LoVo (cell line): Measurements from ENCODE around the gene DST.
A peak's percentile ranks its signal among the peaks of the same experiment; 100 is the strongest.

ENCODE experiments used
- DNase-seq: peaks from one replicate; pipeline ENCODE4 v3.0.0-alpha.2; 2016; ENCODE audit warnings: low spot score

DST gene

DNA sequence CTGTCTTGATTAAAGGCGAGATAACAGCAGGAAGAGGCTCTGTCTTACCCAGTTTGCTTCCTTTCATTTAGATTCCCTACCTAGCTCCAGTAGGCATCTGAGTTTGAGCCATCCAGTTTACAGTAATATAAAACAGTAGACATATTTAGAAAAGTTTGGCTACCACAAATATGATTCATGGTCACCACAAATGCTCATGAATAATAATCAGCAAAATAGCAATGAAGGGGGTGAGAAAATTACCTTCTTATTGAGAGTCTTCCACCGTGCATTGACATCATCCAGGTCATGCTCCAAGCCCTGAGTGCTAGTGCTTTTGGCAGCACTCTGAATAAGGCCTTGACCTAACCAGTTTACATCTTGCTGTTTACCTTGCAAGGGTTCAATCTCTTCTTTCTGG is 106.2 kb downstream of the DST start:
- DNase-seq: no peak

DNA sequence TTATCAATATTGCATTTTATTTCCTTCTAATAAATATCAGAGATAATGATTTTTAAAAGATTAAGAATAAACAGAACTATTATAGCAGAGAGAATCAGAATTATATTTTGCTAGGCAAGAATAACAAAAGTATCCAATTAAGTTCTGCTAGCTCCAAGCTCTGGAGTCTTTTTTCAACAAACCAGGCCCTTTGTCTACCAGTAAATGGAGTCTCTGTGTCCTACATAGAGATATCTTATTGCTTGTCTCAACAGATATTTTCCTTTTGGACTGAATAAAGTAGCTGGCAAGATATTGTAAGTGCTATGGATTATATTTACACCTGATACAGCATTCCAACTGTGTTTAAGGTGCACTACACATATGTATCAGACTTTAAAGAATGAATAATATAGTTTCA is 107.1 kb downstream of the DST start:
- DNase-seq: no peak

DNA sequence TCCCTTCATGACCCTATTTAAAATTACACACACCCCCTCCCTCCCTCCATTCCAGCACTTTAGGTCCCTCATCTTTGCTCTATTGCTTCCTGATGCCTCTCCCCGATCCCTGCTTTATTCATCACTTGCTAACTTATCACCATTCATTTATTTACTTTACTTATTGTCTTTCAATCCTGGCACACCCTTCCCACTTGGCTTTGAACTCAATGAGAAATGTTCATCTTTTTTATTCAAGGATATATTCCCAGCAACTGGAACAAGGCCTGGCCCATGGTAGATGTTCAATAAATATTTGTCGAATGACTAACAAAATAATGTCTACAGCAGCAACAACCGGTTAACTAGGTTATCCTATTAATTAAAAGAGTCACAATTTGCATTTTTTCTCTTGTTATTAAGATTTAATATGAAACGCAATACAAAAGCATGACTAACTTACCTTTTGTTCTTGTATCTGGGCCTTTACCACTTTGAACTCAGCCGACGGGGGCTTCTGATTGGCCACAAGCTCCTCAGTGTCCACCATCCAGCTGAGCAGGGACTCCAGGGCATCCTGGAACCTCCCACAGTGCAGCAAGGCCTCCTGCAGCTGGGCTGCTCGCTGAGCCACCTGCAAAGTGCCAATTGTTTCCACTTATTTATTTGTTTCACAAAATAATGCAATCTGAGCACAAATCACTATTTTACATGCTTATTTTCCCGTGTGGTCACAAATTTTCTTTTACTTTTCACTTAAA is 107.8 kb downstream of the DST start:
- DNase-seq: no peak

DNA sequence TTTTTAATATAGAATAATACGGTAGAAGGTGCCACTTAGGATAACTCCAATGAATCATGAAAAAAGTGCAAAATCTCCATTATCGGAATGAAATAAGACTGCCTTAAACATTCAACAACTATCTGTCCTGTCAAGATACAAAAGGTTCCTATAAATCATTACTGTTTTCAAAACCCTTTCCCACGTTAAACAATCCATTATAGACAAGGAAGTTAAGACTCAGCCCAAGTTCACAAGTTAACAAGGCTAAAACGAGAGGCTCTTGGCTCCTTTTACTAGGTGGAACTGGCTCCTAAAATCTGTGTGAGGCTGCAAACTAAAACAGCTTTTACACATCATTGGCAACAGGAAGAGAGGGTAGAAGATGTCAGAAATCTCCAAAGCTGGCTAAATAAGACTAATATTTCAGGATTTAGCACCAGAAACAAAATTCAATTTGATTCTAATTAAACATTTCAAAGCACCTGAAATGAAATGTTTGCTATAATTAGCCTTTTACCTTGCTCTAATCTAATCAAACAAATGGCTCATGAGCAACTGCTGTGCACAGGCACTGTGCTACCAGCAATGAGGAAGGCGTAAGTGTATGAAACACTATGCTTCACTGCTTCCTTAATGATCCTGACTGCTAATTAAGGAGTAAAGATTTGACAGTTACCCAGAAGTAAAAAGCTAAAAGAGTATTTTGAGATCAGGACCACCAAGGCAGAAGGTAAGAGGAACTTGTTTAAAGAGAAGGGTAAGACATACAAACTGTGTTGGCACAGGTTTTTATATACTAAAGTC is 109.7 kb downstream of the DST start:
- no peak for DNase-seq

DNA sequence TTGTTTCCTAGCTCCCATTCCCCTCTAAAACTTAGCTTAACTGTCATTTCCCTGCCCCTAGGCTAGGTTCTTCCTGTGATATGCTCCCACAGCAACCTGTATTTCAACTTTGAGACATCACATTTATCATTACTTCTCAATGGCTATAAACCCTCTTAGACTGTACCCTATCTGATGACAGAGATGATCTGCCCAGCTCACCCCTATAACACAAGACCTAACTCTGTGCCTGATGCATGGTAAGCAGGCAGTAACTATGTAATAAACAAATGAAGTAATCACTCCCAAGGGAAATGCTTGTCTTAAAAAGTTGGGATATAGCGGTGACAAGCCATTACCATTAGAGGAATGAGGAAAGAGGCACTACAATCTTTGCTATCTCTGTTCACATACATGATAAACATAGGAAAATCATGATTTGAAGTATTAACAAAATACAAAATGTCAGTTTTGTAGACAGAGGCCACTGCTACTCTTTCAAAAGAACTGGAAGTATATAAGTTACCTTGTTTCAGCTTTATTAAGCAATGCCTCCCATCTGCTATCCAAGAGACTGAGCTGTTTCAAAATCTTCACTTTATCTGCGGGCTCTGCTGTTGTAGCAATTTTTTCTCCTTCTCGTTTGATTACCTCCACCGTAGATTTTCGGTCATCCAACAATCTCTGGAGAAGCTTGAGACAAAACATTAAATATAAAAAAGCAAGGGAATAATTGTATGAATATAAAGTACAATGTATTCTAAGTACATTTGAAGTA is 110.7 kb downstream of the DST start:
- no peak for DNase-seq

DNA sequence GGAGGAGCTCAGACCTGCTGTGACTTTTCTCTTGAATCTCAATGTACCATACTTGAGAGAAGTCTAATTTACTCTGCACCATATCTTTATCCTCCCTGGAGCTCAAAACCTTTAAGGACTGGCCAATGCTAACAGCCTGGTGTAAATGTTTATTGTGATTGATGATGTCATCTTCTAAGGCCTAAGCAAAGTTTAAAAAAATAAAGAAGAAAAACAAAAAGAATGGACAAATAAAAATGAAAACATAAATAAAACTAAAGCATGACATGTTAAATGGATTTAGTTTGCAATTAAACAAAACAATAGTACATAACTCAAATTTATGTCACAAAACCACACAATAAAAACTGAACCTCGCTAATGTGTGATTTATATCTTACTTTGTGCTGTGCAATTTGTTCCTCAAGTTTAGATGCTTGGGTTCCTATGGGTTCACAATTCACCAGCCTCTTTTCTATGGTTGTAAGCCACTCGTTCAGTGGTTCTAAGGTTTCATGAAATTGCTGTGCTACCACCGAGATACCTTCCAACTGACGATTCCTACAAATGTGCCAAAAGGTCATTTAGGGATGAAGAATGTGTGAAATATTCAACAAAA is 113.0 kb downstream of the DST start:
- no peak for DNase-seq

DNA sequence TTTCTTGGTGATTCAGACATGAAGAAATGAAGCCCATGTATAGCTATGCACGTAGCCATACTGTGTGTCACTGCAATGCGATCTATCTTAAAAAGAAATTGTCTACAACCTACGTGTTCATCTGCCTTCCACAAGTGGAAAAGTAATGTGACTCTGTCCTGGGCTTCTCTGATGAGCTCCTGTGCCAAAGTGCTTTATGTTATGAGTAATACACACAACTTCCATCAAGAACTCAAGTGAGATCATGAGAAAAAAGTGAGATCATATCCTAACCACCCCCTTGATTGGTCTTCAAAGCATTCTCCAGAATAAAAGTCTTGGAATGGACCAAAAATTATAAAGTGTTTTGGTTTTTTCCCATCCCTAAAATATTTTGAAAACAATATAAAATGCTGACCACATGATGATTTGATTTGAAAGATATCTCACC is 114.3 kb downstream of the DST start:
- DNase-seq: no peak

DNA sequence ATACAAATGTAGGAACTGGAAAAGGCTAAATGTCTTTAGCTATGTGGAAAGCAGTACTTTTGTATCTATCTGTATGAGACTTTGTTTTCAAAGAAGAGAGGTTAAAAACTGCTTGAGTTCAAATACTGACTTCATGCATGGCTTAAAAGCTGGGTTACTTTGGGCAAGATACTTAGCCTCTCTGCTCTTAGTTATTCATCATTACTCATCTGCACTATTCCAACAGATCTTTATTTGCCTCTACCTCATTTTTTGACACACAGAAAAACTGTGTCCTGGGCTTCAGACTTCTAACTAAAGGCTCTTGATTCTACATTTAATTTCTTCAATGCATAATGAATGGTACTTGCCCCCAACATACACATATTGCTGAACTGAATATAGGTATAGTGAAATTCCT is 114.8 kb downstream of the DST start:
- no peak for DNase-seq

DNA sequence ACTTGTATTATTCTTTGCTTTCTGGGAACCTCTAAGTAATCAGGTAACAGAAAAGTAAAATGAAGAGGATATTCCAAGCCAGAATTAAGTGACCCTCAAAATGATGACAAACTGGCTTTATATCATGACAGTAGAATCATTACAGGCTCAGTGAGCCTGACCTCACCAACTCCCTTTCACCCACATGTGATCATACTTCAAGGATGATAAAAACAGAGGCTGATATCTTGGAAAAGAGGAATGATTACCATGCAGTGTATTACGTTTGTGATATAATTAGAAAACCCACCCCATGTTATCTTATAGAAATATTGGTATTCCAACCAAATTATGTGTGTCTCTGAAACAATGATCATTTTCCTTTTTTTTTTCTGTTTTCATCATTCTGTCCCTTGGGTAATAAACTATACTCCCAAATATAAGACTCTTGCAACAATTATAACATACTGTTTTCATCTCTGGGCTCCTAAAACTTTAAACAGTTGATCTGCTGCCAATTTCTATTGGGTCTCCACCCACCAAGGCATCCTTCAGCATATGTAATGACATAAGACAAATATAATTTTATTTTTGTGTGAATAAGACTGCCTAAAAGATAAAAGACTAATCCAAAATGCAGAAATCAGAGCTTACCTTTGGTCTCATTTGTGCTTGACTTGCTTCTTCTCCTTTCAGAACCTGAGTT is 115.7 kb downstream of the DST start:
- DNase-seq: no peak

DNA sequence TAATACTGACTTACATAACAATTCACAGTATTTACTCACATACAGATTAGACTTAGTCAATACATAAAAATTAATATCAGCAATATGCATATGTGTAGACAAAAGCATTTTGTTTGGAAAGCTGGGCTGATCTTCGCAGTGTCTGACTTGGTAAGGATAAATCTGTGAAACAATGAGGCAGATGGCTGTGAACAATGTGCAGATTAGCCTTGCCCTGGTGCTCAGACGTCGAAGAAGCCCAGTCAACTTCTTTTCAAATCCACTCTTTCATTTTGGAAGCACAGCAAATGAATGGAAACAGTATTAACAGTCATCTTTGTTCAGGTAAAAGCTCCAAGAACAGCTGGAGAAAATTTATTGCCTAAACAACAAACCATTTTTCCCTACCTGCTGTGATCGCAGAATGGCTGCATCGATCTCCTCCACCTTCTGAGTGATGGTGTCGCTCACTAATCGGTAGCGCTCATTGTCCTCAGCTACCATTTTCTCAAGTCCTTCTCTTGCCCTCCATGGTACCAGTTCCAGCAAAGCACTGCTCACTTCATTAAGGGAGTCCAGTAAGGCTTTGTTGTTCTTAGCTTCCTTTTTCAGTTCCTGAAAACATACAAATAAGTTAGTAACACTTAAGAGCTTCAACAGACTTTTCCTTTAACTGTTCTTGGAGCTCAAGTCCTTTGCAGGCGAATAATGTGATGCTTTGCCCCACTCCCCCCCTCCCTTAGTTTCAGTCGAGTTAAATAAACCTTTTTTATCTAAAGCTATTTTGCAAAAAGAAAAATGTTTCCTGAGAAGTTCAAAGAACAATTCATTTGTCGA is 116.5 kb downstream of the DST start:
- DNase-seq: no peak

DNA sequence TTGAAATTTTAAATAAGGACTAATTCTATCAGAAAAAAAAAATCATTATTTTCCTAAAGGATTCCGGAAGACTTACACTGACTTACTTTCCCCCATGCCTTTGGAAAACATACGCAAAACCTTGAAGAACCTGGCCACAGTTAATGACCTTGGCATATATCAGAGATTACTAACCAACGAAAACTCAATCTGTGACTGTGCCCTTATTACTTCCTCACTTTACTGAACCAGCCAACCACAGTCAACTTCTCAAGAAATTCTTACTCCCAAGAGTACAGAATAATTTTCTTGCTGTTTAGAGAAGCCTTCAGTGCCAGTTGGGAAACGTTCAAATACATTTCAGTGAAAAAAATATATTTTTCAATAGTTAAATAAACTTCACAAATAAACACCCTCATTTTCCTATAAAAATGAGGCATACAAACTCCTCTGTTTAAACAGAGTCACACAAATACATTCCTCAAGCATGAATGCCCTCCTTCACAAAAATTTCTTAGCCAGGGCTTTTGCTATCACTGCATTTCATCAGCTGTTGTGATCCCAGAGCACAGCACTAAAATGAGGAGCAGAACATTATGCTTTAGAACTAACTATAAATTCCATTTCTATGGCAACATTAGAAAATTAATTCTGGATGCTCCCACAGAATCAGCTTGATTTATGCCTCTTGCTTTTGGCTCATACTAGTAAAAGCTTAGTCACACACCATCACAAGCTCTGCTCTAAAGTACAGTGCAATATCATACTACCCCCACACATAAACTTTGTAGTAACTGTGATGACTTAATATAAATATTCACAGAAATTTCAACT is 117.6 kb downstream of the DST start:
- no peak for DNase-seq

DNA sequence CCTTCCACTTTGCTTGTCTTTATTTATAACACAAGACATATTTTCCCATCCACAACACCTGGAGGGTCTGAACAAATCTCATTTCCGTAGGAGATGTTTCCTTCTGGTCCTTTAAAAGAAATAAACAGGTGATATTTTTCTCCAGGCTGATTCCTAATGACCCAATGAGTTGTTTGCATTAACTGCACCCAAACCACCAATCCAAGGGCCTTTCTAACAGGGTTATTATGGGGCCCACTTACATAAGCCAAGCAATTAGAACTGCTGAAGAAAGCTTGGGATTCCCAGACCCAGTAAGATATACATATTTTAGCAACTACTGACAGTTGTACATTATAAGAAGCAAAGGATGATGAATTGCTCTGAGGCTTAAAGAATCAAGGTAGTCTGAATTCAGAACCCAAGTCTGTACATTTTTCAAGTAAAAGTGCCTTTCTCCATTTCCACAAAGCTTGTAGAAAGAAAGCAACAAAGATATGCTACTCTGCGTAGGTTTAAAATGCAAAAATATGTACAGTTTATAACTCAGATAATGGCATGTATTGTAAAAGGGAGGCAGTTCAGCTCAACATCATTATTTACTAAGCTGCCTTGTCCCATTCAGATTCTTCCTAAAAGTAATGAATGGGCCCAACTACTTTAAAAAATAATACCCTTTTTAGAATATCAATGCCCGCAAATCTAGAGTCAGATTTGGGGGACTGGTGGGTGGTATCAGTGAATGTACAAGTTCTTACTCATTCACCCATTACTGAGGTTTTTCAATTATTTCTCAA is 120.0 kb downstream of the DST start:
- DNase-seq: no peak

DNA sequence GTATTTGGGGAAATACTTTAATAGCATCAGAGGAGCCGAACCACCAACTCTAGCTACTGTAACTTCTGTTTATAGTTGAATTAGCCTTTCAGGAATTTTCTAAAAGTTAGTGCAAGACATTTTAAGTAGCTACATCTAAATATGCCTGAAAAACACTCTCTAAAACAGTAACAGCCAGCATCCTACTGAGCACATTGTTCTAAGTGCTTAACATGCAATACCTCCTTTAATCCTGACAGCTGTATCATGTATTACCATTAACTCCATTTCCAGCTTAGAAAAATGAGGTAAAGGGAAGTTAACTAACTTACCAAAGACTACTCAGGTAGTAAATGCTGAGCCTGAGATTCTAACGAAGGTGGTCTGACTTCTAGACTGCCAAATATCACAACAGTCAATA is 120.7 kb downstream of the DST start:
- DNase-seq: no peak

DNA sequence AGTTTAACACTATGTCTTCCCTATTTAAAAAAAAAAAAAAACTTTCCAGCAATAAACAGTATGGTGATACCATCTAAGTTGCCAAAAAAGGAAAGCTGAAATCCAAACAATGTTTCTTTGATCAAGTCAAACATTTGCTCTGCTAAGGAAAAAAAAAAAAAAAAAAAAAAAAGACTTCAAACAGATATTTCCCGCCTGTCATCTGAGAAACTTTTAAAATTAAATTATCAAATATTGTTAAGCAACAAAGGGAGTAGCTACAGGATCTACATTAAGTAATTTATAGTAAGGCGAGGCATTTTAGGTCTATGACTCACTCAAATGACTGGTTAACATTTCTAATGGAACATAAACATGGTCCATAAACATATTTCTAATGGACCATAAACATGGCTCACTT is 121.2 kb downstream of the DST start:
- DNase-seq: peak; percentile 37

DNA sequence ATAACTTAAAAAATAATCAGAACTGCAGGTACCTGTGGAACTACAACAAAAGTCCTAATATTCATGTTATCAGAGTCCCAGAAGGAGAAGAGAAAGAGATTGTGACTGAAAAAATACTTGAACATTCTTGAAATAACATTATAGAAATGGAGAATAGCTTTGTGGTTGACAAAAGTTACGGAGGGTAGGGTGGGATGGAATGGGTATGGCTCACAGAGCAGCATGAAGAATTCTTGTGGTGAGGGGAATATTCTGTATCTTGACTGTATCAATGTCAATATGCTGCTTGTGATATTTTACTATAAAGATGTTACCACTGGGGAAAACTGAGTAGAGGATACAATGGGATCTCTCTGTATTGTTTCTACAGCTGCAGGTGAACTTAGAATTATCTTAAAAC is 122.5 kb downstream of the DST start:
- no peak for DNase-seq

DNA sequence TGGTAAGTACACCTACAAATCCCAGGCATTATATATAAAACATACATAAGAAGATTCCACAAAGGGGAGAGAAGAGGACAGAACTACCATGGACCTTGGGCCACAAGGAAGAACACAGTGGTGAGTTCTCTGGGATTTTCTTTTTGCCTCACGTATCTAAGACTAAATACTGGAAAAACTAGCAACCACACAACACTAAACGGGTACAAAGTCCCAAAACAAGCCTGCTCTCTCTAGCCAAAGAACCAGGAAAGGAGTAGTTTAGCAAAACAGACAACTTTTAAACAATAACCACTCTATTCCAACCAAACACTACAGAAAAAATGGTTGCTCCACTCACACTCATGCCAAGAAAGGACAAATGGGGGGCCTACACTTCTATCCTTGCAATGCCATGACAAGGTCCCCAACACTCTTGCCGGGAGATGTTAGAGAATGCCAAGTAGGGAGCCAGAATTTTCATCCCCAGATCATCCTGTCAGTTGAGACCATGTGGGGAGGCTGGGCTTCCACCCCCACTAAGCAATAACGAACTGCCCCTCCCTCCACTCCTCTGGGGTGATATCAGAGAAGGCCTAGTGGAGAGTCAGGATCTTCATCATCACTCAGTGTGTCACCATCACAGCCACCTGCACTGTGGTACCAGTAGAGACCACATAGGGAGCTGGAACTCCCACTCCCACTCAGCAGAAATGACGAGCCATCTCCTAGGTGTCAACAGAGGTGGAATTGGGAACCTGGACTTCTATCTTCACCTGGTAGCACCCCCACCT is 123.5 kb downstream of the DST start:
- no peak for DNase-seq

DNA sequence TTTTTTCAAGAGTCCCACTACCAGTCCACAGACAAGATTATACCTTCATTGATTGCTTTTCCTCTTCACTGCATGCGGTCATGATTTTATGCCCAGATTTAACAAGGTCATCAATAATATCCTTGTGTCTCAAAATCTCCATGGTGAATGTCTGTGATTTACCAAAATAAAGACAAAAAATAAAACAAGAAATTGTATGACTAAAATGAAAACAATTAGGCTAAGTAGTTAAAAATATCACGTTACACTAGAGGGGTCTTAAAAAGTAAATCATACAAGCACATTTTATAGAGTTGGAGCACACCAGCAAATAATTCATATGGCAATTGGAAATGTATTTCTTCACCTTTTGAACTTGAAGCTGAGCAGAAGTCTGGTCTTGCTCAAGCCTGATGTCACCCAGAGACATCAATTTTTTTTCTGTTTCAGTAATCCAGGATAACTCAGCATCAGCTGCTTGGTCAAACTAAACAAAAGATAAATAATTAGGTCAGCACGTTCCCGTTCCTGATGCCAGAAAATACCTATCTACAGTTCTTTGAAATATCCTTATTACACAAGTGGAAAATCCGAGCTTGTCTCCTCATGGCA is 125.4 kb downstream of the DST start:
- DNase-seq: no peak

DNA sequence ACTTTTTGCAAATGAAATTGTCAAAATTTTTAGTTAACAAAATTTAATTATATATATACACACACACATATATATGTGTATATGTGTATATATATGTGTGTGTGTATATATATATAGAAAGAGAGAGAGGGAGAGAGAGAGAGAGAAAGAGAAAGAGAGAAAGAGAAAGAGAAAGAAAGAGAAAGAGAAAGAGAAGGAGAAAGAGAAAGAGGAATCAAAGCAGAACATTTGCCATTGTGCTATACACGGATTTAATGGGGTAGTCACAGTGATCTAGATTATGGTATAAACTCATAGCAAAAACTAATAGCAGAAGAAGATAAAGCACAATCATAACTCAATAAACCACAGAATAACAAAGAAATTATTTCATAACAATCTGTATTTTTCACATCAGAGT is 126.7 kb downstream of the DST start:
- no peak for DNase-seq
